AML-193 (cell line): ENCODE measurements around the gene SSTR3.
"Not testable (repeated sequence)": the region's sequence is repeated elsewhere in the genome, so short reads cannot be mapped to it uniquely, and the experiment has no call there.

ENCODE experiments used
- DNase-seq, 2 experiments: peaks; one replicate each; lab custom pipeline; 2025; lab: John Stamatoyannopoulos, UW

Gene SSTR3

GRCh38 chr22:37210041-37210803 is 2.1 kb downstream of the SSTR3 start:
- DNase-seq: no peak

- no peak for DNase-seq
Observed at GRCh38 chr22:37209140-37209845, 3.0 kb downstream of the SSTR3 start.

- DNase-seq: no peak
Observed at GRCh38 chr22:37208401-37209139, 3.7 kb downstream of the SSTR3 start.

- no peak for DNase-seq
Observed at GRCh38 chr22:37207981-37208380, 4.3 kb downstream of the SSTR3 start.

GRCh38 chr22:37206841-37207821 is 5.1 kb downstream of the SSTR3 start:
- DNase-seq: no peak

DNA sequence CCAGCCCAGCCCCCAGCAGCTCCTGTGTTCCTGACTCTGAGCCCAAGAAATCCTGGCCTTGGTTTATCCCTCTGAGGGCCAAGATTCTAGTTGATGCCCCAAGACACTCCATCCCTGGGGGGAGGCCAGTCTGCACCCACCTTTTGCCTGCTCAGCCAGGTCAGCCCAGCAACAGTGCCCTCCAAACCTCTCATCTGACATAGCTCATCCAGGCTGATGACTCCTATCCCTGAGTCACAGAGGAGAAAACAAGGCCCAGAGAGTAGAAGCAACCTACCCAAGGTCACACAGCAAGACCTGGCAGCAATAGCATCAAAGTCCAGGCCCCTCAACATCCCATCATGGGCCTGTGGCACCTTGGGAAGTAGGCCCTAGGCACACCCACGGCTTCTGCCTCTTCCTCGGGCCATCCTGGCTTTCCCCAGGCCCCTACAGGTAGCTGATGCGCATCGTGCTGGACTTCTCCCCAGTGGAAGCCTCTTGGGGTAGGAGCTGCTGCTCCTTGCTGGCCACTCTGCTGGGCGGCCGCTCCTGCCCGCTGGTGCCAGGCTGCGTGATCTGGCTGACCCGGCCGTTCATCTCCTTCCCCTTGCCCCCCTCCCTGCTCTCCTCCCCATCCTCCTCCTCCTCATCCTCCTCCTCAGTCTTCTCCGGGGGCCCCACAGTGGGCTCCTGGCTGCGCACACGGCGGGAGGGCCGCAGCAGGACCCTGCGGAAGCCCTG is 6.0 kb downstream of the SSTR3 start:
- no peak for DNase-seq

DNA sequence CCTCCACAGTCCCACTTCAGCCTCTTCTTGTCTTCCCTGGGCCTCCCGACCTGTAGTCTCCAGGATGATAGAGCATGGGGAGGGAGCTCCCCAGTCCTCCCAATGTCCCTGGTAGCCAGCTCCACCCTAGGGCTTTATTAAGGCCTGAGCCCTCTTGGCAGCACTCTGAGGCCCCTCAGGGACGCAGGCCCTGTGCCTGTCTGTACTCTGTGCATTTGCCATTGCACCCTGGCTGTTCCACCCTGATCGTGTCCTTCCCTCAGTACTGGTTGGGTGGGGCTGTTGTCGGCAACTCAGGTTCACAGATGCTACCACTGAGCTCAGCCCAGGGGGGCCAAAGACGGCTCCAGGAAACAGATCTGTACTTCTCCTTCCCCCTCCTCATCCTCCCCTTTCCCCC is 7.2 kb downstream of the SSTR3 start:
- no peak for DNase-seq

DNA sequence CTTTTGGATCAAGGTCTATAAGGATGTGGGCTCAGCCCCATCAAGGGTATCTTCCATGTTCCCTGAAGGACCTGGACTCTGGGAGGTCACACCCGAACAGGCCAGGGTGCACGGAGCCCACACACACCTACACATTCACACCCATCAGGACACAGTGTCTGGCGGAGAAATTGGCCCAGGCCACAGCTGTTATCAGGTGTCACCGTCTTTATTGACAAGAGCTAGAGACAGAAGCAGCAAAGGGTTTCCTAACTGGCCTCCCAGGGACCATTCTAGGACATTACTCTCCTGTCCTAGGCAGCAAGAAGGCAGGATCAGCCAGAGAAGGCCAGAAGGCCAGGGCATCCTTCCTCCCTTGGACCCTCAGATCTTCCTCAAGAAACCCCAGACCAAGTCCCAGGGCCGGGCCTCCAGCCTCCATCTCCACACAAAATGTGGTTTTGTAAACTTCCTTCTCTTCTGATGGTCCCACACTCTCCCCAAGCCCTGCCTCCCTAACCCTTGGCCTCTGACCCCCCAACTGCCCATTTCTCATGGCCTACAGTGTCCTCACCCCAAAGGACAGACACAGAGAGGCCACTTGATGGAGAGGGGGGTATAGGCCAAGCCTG is 8.1 kb downstream of the SSTR3 start:
- DNase-seq: no peak

DNA sequence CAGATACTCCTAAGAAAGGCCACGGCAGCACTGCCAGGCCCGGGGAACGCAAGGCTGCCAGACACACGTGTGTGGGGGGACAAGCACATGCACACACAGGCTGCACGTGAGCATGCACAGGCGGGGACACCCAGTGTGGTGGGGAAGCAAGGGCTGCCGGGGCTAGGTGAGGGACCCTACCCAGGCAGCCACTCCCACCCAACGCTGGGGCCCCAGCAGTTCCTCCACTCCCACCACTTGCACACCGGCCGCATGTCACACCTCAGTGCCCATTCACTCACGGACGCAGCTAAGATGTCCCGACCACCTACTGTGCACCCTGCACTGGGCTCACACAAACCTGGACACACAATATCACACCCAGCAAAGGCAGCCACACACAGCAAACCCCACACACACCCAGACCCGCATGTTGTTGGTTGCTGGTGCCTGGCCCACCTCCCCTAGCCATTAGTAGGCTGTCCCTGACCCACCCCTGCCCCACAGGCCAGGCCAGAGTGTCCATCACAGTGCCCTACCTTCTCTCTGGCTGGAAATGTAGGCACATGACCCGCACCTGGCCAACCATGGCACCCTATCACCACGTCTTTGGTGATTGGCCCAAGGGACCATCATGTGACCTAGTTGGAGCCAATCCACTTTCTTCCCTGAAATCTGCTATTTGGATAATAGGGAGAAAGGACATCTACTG is 8.8 kb downstream of the SSTR3 start:
- no peak for DNase-seq

GRCh38 chr22:37202716-37203115 is 9.6 kb downstream of the SSTR3 start:
- no peak for DNase-seq

DNA sequence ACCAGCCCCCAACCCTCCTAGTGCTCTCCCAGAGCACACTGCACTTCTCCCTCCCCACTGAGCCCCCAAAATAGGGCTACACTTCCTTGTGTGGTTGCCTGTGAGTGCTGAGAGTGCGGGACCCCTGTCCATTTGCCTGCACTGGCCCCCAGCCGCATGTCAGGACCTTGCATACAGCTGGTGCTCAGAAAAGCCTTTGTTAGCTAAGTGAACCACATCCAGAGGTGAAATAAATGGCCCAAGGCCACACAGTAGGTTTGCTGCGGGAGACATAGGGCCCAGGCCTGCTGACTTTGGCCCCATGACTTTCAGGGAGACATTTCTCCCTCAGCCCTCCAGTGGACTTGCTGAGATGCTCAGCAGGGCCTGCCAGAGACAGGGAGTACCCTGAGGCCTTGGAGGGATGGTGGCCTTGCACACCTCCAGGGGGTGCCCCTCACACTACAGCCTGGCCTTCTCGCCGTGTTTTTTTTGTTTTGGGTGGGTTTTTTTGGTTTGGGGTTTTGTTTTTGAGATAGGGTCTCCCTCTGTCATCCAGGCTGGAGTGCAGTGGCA is 10.2 kb downstream of the SSTR3 start:
- DNase-seq: no peak

DNA sequence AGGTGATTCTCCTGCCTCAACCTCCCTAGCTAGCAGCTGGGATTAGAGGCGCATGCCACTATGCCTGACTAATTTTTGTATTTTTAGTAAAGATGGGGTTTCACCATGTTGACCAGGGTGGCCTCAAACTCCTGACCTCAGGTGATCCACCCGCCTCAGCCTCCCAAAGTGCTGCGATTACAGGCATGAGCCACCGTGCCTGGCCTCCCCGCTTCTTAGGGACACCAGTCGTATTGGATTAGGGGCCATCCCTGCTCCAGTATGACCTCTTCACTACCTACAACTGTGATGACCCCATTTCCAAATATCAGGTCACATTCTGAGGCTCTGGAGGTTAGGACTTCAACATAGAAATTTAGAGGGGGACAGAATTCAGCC is 10.8 kb downstream of the SSTR3 start:
- DNase-seq: not testable (repeated sequence)

- no peak for DNase-seq
Observed at GRCh38 chr22:37199760-37200108, 12.5 kb downstream of the SSTR3 start.

GRCh38 chr22:37199103-37199759 is 13.0 kb downstream of the SSTR3 start:
- DNase-seq: peak; percentile 88 to 97

- DNase-seq: peak; percentile 56 to 59
Observed at GRCh38 chr22:37198258-37199102, 13.8 kb downstream of the SSTR3 start.

- DNase-seq: no peak
Observed at GRCh38 chr22:37197451-37198257, 14.6 kb downstream of the SSTR3 start.
